ENCODE measurements around the gene CDKN2B-AS1.

DNA sequence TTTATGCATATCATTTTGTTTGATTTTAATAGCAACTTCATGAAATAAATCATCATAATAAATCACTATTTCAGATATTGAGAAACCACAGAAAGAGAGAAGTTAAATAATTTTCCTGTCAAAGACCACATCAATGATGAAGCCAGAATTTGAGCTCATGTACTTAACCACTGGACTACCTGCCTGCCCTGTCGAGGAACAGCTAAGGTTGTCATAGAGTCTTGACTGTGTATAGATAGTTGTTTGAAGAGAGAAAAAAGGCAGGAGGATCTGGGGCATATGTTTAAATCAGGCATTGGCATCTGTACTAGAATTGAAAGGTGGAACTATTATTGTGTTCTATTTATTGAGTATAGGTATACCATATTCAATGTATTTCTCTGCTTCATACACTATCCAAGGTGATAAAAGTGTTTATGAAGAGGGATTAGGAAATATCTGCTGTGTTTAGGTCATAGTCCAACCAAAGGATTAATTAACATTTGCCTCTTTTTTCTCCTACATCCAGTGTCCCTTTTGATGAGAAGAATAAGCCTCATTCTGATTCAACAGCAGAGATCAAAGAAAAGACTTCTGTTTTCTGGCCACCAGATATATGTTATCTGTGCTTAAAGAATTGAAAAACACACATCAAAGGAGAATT, 51.8 kb downstream of the CDKN2B-AS1 start:
- TF ChIP-seq, protein P1, sequence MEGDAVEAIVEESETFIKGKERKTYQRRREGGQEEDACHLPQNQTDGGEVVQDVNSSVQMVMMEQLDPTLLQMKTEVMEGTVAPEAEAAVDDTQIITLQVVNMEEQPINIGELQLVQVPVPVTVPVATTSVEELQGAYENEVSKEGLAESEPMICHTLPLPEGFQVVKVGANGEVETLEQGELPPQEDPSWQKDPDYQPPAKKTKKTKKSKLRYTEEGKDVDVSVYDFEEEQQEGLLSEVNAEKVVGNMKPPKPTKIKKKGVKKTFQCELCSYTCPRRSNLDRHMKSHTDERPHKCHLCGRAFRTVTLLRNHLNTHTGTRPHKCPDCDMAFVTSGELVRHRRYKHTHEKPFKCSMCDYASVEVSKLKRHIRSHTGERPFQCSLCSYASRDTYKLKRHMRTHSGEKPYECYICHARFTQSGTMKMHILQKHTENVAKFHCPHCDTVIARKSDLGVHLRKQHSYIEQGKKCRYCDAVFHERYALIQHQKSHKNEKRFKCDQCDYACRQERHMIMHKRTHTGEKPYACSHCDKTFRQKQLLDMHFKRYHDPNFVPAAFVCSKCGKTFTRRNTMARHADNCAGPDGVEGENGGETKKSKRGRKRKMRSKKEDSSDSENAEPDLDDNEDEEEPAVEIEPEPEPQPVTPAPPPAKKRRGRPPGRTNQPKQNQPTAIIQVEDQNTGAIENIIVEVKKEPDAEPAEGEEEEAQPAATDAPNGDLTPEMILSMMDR (IDR thresholded peaks at IDR 0.05; ENCODE audit: poor library complexity, severe bottlenecking), result no peak
- no peak for TF ChIP-seq EZH2 (IDR thresholded peaks at IDR 0.05; ENCODE audit: borderline replicate concordance, insufficient read depth, low read length, poor library complexity, severe bottlenecking)
- TF ChIP-seq RAD21 (conservative IDR thresholded peaks at IDR 0.05), result no peak
- TF ChIP-seq, protein P2, sequence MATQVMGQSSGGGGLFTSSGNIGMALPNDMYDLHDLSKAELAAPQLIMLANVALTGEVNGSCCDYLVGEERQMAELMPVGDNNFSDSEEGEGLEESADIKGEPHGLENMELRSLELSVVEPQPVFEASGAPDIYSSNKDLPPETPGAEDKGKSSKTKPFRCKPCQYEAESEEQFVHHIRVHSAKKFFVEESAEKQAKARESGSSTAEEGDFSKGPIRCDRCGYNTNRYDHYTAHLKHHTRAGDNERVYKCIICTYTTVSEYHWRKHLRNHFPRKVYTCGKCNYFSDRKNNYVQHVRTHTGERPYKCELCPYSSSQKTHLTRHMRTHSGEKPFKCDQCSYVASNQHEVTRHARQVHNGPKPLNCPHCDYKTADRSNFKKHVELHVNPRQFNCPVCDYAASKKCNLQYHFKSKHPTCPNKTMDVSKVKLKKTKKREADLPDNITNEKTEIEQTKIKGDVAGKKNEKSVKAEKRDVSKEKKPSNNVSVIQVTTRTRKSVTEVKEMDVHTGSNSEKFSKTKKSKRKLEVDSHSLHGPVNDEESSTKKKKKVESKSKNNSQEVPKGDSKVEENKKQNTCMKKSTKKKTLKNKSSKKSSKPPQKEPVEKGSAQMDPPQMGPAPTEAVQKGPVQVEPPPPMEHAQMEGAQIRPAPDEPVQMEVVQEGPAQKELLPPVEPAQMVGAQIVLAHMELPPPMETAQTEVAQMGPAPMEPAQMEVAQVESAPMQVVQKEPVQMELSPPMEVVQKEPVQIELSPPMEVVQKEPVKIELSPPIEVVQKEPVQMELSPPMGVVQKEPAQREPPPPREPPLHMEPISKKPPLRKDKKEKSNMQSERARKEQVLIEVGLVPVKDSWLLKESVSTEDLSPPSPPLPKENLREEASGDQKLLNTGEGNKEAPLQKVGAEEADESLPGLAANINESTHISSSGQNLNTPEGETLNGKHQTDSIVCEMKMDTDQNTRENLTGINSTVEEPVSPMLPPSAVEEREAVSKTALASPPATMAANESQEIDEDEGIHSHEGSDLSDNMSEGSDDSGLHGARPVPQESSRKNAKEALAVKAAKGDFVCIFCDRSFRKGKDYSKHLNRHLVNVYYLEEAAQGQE (IDR thresholded peaks at IDR 0.05; ENCODE audit: borderline replicate concordance), result no peak
- TF ChIP-seq EP300 (conservative IDR thresholded peaks at IDR 0.05; ENCODE audit: poor library complexity, severe bottlenecking), result no peak
- no peak for TF ChIP-seq SMC3 (conservative IDR thresholded peaks at IDR 0.05; ENCODE audit: poor library complexity)
- no peak for TF ChIP-seq TAF1 (IDR thresholded peaks at IDR 0.05; ENCODE audit: low read depth)
- TF ChIP-seq POLR2AphosphoS5 (IDR thresholded peaks at IDR 0.05), result no peak
- no peak for TF ChIP-seq MXI1 (conservative IDR thresholded peaks at IDR 0.05; ENCODE audit: poor library complexity, severe bottlenecking)

Data from neural cell (in vitro differentiated cells).